Thyroid gland (tissue), 4 donors: ENCODE results near the gene EML4. TPM values are rescaled to one million over a fixed set of nuclear protein-coding genes. Genes with fewer than 3 reads are reported as not detected.
A peak's percentile ranks its signal among the peaks of the same experiment; 100 is the strongest.

ENCODE experiments used
- DNase-seq, 2 donors: peaks; one replicate each; pipeline ENCODE4 v3.0.0-alpha.2; 2019
- H3K27ac ChIP-seq, 3 donors: fragments of 200-600 bp; sonication (generic); 1 replicate in 2 of 3; 2 replicates in 1 of 3; pipeline ENCODE4 v1.5.1; 2016 to 2019; ENCODE audit warnings: mild to moderate bottlenecking in 1 of 3, moderate library complexity in 1 of 3
- H3K27me3 ChIP-seq: fragments of 200-600 bp; sonication (generic); one replicate; pipeline ENCODE4 v1.5.1; 2019
- H3K36me3 ChIP-seq, 2 donors: fragments of 200-600 bp; sonication (generic); one replicate each; pipeline ENCODE4 v1.5.1; 2016 to 2019
- H3K4me1 ChIP-seq, 2 donors: fragments of 200-600 bp; sonication (generic); one replicate each; pipeline ENCODE4 v1.5.1; 2017 to 2019
- H3K4me3 ChIP-seq, 3 donors: fragments of 200-600 bp; sonication (generic); replicated peaks in 1 of 3; 1 replicate in 2 of 3; 2 replicates in 1 of 3; pipeline ENCODE4 v1.5.1; 2016; ENCODE audit warnings: mild to moderate bottlenecking in 1 of 3
- H3K9me3 ChIP-seq: fragments of 200-600 bp; sonication (generic); one replicate; pipeline ENCODE4 v1.5.1; 2017
- POLR2A ChIP-seq, 2 donors: fragments of 450-650 bp; IDR thresholded peaks; one replicate each; pipeline ENCODE4 v1.6.1; 2017; ENCODE audit warnings: antibody characterized with exemption in 2 of 2, mild to moderate bottlenecking in 2 of 2, moderate library complexity in 1 of 2
- WGBS, 2 donors: methylation state at CpG; one replicate each; pipeline ENCODE4 v1.1.5; 2017; 5-methylcytosine and 5-hydroxymethylcytosine counted together
- intact Hi-C: fragments of 100-400 bp; cut with DNase I; formaldehyde crosslinking; loops from one replicate; pipeline ENCODE4 v1.15.1; 2023
- total RNA-seq, 4 donors: library from RNA; depleted of rRNA; stranded (reverse); fragments of >200 nt; gene quantifications; one replicate each; pipeline ENCODE4 v1.2.3, GENCODE V29; 2016
- TF ChIP-seq, protein P1 (sequence below), 6 experiments: fragments of 200-600 bp in 3 of 6; fragments of 450-650 bp in 3 of 6; sonication (generic) in 3 of 6; IDR thresholded peaks; one replicate each; pipeline ENCODE4 v1.5.1; 2016 to 2019; ENCODE audit warnings: antibody characterized with exemption in 6 of 6, mild to moderate bottlenecking in 2 of 6, inconsistent platforms in 1 of 6, moderate library complexity in 1 of 6

EML4 gene
- total RNA-seq, 4 donors from 2014 or later = 52.5 to 67.2 (median 64.7) TPM

DNA sequence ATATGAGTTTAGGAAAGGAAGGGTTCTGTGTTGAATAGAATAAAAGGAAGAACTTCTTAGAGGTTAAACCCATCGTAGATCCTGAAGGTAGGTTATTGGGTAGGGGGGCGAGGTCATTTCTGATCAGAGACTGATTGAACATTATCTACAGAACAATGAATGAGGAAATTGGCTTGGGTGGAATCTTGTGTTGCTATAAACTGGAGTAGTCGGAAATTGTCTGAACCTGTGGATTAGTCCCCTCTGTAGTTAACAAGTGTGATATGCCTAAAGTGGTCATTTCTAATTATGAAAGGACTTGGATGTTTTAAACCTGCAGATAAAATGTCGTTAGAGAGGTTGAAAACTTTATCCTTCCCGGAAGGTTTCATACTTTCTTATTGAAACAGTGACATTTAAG, 42.1 kb downstream of the EML4 start:
- no peak for TF ChIP-seq POLR2A (IDR thresholded peaks at IDR 0.05)
- TF ChIP-seq, protein P1, sequence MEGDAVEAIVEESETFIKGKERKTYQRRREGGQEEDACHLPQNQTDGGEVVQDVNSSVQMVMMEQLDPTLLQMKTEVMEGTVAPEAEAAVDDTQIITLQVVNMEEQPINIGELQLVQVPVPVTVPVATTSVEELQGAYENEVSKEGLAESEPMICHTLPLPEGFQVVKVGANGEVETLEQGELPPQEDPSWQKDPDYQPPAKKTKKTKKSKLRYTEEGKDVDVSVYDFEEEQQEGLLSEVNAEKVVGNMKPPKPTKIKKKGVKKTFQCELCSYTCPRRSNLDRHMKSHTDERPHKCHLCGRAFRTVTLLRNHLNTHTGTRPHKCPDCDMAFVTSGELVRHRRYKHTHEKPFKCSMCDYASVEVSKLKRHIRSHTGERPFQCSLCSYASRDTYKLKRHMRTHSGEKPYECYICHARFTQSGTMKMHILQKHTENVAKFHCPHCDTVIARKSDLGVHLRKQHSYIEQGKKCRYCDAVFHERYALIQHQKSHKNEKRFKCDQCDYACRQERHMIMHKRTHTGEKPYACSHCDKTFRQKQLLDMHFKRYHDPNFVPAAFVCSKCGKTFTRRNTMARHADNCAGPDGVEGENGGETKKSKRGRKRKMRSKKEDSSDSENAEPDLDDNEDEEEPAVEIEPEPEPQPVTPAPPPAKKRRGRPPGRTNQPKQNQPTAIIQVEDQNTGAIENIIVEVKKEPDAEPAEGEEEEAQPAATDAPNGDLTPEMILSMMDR (IDR thresholded peaks at IDR 0.05) = no peak
- 86 to 92% methylated on average over 5 of the region's 5 CpGs for WGBS, 2 donors
- Histone ChIP-seq H3K27me3 (no peaks in the 10 kb centered on the region), H3K36me3 (no peaks in the 10 kb centered on the region), H3K9me3 (no peaks in the 10 kb centered on the region), H3K4me1 (peaks cover 0 to 1% of the 10 kb centered on the region in 2 donors), H3K27ac (no peak overlapping the region), H3K4me3 (no peak overlapping the region)
- intact Hi-C loops = no loop called here
- DNase-seq = no peak

DNA sequence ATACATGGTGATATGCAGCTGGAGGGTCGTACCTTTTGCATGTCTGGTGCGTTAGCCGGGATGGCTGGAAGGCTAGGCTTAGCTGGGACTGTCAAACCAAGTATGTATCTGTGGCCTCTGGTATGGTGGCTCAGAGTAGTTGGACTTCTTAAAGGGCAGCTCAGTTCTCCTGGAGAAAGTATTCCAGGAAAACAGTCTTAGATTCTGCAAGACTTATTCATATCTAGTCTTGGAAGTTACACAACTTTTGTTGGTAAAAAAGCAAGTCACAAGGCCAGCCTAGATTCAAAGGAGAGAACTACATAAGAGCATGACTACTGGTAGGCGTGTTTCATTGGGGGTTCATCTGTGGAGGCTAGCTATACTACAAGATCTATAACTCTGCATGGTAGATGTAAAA, 45.5 kb downstream of the EML4 start:
- intact Hi-C loops = no loop called here
- no peak overlapping the region for H3K27ac ChIP-seq
- peaks cover 0 to 10% of the 10 kb centered on the region in 2 donors for H3K4me1 ChIP-seq
- H3K4me3 ChIP-seq = no peak overlapping the region
- DNase-seq = no peak
- no peaks in the 10 kb centered on the region for H3K9me3 ChIP-seq
- no peaks in the 10 kb centered on the region for H3K36me3 ChIP-seq
- 92% methylated on average over 4 of the region's 4 CpGs for WGBS, 2 donors
- TF ChIP-seq POLR2A (IDR thresholded peaks at IDR 0.05) = no peak
- TF ChIP-seq, protein P1 (IDR thresholded peaks at IDR 0.05) = no peak
- H3K27me3 ChIP-seq = no peaks in the 10 kb centered on the region

DNA sequence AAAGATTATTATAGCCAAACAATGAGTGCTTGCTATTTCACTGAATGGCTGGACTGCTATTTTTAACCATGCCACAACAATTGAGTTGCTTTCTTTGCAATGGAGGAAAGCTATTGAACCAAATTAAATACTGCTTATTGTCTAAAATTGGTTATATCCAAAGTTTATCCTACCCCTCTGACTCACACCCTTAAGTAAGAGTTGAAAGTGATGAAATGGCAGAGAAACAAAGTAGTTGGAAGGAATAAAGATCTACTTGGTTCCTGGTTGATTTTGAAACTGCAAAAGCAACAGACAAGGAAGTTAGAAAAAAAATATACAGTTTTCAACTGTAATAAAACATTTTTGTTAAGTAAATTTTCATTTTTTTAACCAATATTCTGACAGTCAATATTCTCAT, 47.5 kb downstream of the EML4 start:
- intact Hi-C loops = no loop called here
- H3K4me3 ChIP-seq = no peak overlapping the region
- DNase-seq = no peak
- H3K36me3 ChIP-seq = no peaks in the 10 kb centered on the region
- no peaks in the 10 kb centered on the region for H3K27me3 ChIP-seq
- H3K27ac ChIP-seq = peak overlapping the region in 1 of 3 donors; percentile 14
- peaks cover 0 to 10% of the 10 kb centered on the region in 2 donors for H3K4me1 ChIP-seq
- no peak for TF ChIP-seq POLR2A (IDR thresholded peaks at IDR 0.05)
- TF ChIP-seq, protein P1 (IDR thresholded peaks at IDR 0.05) = no peak
- no peaks in the 10 kb centered on the region for H3K9me3 ChIP-seq

DNA sequence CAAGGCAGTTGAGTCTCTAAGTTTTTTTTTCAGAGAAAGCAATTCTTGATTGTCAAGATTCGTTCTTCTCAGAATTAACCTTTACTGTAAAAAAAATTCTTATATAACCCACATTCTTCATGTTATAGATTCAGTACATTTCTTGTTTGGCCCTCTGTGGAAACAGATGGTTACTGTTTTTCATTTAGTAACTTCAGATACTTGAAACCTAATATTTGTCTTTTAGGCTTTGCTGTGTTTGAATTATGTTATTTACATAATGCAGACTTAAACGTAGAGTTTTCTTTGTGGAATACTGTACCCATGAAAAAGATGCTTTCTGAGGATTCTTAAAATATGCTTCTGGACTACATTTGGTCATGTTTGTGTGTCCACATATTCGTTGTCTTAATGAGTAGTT, 48.2 kb downstream of the EML4 start:
- intact Hi-C loops = no loop called here
- Histone ChIP-seq H3K27ac (no peak overlapping the region), H3K4me3 (no peak overlapping the region), H3K36me3 (no peaks in the 10 kb centered on the region), H3K27me3 (no peaks in the 10 kb centered on the region), H3K4me1 (peaks cover 0 to 10% of the 10 kb centered on the region in 2 donors), H3K9me3 (no peaks in the 10 kb centered on the region)
- DNase-seq = no peak
- 86 to 88% methylated on average over 3 of the region's 3 CpGs for WGBS, 2 donors
- TF ChIP-seq POLR2A (IDR thresholded peaks at IDR 0.05) = no peak
- TF ChIP-seq, protein P1 (IDR thresholded peaks at IDR 0.05) = no peak

DNA sequence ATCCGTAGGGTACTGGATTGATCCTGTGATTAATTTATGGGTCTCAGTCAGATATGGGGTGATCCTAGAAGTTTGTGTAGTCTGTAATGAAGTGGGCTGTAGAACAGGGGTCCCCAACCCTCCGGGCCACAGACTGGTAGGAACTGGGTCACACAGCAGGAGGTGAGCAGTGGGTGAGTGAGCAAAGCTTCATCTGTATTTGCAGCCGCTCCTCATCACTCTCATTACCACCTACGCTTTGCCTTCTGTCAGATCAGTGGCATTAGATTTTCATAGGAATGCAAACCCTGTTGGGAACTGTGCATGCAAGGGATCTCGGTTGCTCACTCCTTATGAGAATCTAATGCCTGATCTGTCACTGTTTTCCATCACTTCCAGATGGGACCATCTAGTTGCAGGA, 48.8 kb downstream of the EML4 start:
- intact Hi-C loops = no loop called here
- Histone ChIP-seq H3K27ac (no peak overlapping the region), H3K4me1 (peaks cover 0 to 10% of the 10 kb centered on the region in 2 donors), H3K36me3 (no peaks in the 10 kb centered on the region), H3K4me3 (no peak overlapping the region), H3K27me3 (no peaks in the 10 kb centered on the region), H3K9me3 (no peaks in the 10 kb centered on the region)
- TF ChIP-seq POLR2A (IDR thresholded peaks at IDR 0.05) = no peak
- TF ChIP-seq, protein P1 (IDR thresholded peaks at IDR 0.05) = no peak
- 78 to 96% methylated on average over 5 of the region's 5 CpGs for WGBS, 2 donors
- no peak for DNase-seq
